ENCODE data around the gene IL15RA. TPM values are rescaled to one million over a fixed set of nuclear protein-coding genes. Genes with fewer than 3 reads are reported as not detected.

The IL15RA gene
- total RNA-seq, 3 donors from 2014 or later (not counting 1 experiment from before 2014, with no cell fraction given): 10.7 to 11.8 (median 11.3) TPM

GRCh38 chr10:5942001-5942400 lies 35.3 kb downstream of the IL15RA start:
- DNase-seq: no peak
- no peaks in the 10 kb centered on the region for H3K27me3 ChIP-seq (ENCODE audit: control insufficient read depth, insufficient read depth, low read length)
- Mint-ChIP-seq H3K27ac (no peak overlapping the region), H3K27me3 (ENCODE audit: low read depth in 2 of 2) (no peaks in the 10 kb centered on the region), H3K4me3 (no peak overlapping the region), H3K36me3 (no peaks in the 10 kb centered on the region), H3K9me3 (no peaks in the 10 kb centered on the region), H3K4me1 (peaks cover 8 to 11% of the 10 kb centered on the region in 2 donors)
- no peak overlapping the region for H3K4me3 ChIP-seq (ENCODE audit: low read length)
- TF ChIP-seq, protein P1, sequence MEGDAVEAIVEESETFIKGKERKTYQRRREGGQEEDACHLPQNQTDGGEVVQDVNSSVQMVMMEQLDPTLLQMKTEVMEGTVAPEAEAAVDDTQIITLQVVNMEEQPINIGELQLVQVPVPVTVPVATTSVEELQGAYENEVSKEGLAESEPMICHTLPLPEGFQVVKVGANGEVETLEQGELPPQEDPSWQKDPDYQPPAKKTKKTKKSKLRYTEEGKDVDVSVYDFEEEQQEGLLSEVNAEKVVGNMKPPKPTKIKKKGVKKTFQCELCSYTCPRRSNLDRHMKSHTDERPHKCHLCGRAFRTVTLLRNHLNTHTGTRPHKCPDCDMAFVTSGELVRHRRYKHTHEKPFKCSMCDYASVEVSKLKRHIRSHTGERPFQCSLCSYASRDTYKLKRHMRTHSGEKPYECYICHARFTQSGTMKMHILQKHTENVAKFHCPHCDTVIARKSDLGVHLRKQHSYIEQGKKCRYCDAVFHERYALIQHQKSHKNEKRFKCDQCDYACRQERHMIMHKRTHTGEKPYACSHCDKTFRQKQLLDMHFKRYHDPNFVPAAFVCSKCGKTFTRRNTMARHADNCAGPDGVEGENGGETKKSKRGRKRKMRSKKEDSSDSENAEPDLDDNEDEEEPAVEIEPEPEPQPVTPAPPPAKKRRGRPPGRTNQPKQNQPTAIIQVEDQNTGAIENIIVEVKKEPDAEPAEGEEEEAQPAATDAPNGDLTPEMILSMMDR (IDR thresholded peaks at IDR 0.05): no peak
- no peak for ATAC-seq
- H3K4me1 ChIP-seq (ENCODE audit: control insufficient read depth, insufficient read depth, low read length): peaks cover 19% of the 10 kb centered on the region
- WGBS (ENCODE audit: insufficient coverage): 92% methylated on average over 13 of the region's 13 CpGs
- intact Hi-C loops (cut with micrococcal nuclease): no loop called here
- H3K27ac ChIP-seq (ENCODE audit: low read length): no peak overlapping the region
- H3K36me3 ChIP-seq (ENCODE audit: control insufficient read depth, insufficient read depth, low read length): peaks cover 17% of the 10 kb centered on the region
- H3K9me3 ChIP-seq (ENCODE audit: control insufficient read depth, insufficient read depth, low read length): no peaks in the 10 kb centered on the region

DNA sequence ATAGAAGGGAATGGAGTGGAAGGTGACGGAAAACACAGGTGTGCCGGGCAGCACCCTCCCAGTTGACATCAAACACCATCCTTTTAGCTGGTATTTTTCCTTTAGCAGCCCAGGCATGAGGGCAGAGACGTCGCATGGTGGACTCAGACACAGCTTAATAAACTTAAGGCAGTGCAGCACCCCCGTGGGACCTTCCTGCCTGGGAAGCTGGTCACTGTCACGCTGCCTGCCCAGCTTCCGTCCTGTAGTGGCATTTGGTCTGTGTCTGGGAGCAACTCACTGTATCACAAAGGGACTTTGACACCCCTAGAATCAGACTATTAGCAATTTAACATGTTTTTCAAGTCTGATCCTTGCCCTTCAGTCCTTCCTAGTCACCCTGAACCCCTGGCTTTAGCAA lies 35.8 kb downstream of the IL15RA start:
- intact Hi-C loops (cut with micrococcal nuclease): no loop called here
- peaks cover 19% of the 10 kb centered on the region for H3K4me1 ChIP-seq (ENCODE audit: control insufficient read depth, insufficient read depth, low read length)
- H3K36me3 Mint-ChIP-seq: no peaks in the 10 kb centered on the region
- no peak for ATAC-seq
- H3K36me3 ChIP-seq (ENCODE audit: control insufficient read depth, insufficient read depth, low read length): peaks cover 21% of the 10 kb centered on the region
- TF ChIP-seq, protein P1 (IDR thresholded peaks at IDR 0.05): no peak
- no peaks in the 10 kb centered on the region for H3K9me3 Mint-ChIP-seq
- no peaks in the 10 kb centered on the region for H3K27me3 Mint-ChIP-seq (ENCODE audit: low read depth in 2 of 2)
- H3K27ac ChIP-seq (ENCODE audit: low read length): no peak overlapping the region
- H3K4me3 Mint-ChIP-seq: no peak overlapping the region
- no peak for DNase-seq
- H3K4me3 ChIP-seq (ENCODE audit: low read length): no peak overlapping the region
- 82% methylated on average over 7 of the region's 7 CpGs for WGBS (ENCODE audit: insufficient coverage)
- H3K27ac Mint-ChIP-seq: no peak overlapping the region
- no peaks in the 10 kb centered on the region for H3K27me3 ChIP-seq (ENCODE audit: control insufficient read depth, insufficient read depth, low read length)
- peaks cover 8 to 11% of the 10 kb centered on the region in 2 donors for H3K4me1 Mint-ChIP-seq
- H3K9me3 ChIP-seq (ENCODE audit: control insufficient read depth, insufficient read depth, low read length): no peaks in the 10 kb centered on the region

- Mint-ChIP-seq H3K4me3 (no peak overlapping the region), H3K4me1 (peaks cover 4 to 7% of the 10 kb centered on the region in 2 donors), H3K27me3 (ENCODE audit: low read depth in 2 of 2) (no peaks in the 10 kb centered on the region), H3K36me3 (no peaks in the 10 kb centered on the region), H3K27ac (no peak overlapping the region), H3K9me3 (no peaks in the 10 kb centered on the region)
- no peak overlapping the region for H3K27ac ChIP-seq (ENCODE audit: low read length)
- no peaks in the 10 kb centered on the region for H3K27me3 ChIP-seq (ENCODE audit: control insufficient read depth, insufficient read depth, low read length)
- no peak overlapping the region for H3K4me3 ChIP-seq (ENCODE audit: low read length)
- ATAC-seq (no peak), DNase-seq (no peak)
- 85% methylated on average over 6 of the region's 6 CpGs for WGBS (ENCODE audit: insufficient coverage)
- TF ChIP-seq, protein P1 (IDR thresholded peaks at IDR 0.05): no peak
- peaks cover 13% of the 10 kb centered on the region for H3K4me1 ChIP-seq (ENCODE audit: control insufficient read depth, insufficient read depth, low read length)
- no peaks in the 10 kb centered on the region for H3K9me3 ChIP-seq (ENCODE audit: control insufficient read depth, insufficient read depth, low read length)
- H3K36me3 ChIP-seq (ENCODE audit: control insufficient read depth, insufficient read depth, low read length): peaks cover 24% of the 10 kb centered on the region
- intact Hi-C loops (cut with micrococcal nuclease): no loop called here
Measured at GRCh38 chr10:5940807-5941218, 36.5 kb downstream of the IL15RA start.

- Histone ChIP-seq H3K9me3 (ENCODE audit: control insufficient read depth, insufficient read depth, low read length) (no peaks in the 10 kb centered on the region), H3K36me3 (ENCODE audit: control insufficient read depth, insufficient read depth, low read length) (peaks cover 33% of the 10 kb centered on the region), H3K4me3 (ENCODE audit: low read length) (no peak overlapping the region), H3K27ac (ENCODE audit: low read length) (no peak overlapping the region), H3K4me1 (ENCODE audit: control insufficient read depth, insufficient read depth, low read length) (peaks cover 4% of the 10 kb centered on the region), H3K27me3 (ENCODE audit: control insufficient read depth, insufficient read depth, low read length) (no peaks in the 10 kb centered on the region)
- H3K4me1 Mint-ChIP-seq: no peaks in the 10 kb centered on the region
- H3K36me3 Mint-ChIP-seq: no peaks in the 10 kb centered on the region
- H3K27ac Mint-ChIP-seq: peak overlapping the region in 1 of 2 donors; percentile 3
- DNase-seq (no peak), ATAC-seq (no peak)
- WGBS (ENCODE audit: insufficient coverage): 95% methylated on average over 12 of the region's 12 CpGs
- no peak overlapping the region for H3K4me3 Mint-ChIP-seq
- no peaks in the 10 kb centered on the region for H3K9me3 Mint-ChIP-seq
- H3K27me3 Mint-ChIP-seq (ENCODE audit: low read depth in 2 of 2): no peaks in the 10 kb centered on the region
- intact Hi-C loops (cut with micrococcal nuclease): no loop called here
- TF ChIP-seq, protein P1 (IDR thresholded peaks at IDR 0.05): no peak
Measured at GRCh38 chr10:5938291-5938690, 39.1 kb downstream of the IL15RA start.

Measured in natural killer cell (primary cell).